ENCODE data around the gene TULP4. TPM values are rescaled to one million over a fixed set of nuclear protein-coding genes. Genes with fewer than 3 reads are reported as not detected.

Gene TULP4
- total and polyA plus RNA-seq, 8 donors = 1.7 to 237 (median 54.3) TPM

DNA sequence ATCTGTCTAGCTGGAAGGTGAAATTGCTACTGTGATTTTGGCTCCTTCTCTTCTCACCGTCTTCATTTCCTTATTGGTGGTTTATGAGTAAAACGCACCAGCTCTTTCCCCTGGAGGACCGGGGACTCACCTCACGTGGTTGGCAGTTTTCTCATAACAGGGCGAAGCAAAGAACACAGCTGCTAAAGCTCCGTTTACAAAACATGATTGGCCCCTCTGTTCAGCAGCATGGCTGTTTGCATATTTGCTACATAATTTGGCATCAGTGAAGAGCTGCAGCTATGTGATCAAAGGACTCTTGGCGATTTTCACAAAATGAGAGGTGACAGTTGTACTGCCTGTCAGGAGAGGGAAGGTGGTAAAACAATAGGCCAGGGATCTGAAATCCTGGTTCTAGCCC lies 227.1 kb downstream of the TULP4 start:
- H3K4me3 ChIP-seq = no peak overlapping the region
- peaks cover 0 to 61% (median 24%) of the 10 kb centered on the region in 3 donors for H3K27me3 ChIP-seq
- WGBS, 5 donors = 60 to 70% (median 68%) methylated on average over 7 of the region's 7 CpGs
- no peak for TF ChIP-seq POLR2AphosphoS5 (IDR thresholded peaks at IDR 0.05)
- TF ChIP-seq POLR2A (IDR thresholded peaks at IDR 0.05) = no peak
- TF ChIP-seq CTCF (IDR thresholded peaks at IDR 0.05) = no peak
- TF ChIP-seq EP300 (IDR thresholded peaks at IDR 0.05) = no peak
- no peaks in the 10 kb centered on the region for H3K36me3 ChIP-seq
- DNase-seq = no peak
- H3K4me1 ChIP-seq = peaks cover 15 to 24% (median 20%) of the 10 kb centered on the region in 4 donors
- H3K9me3 ChIP-seq = no peaks in the 10 kb centered on the region
- intact Hi-C loops (cut with DNase I; ENCODE audit: low total_unique reads) = no loop called here
- no peak overlapping the region for H3K27ac ChIP-seq

DNA sequence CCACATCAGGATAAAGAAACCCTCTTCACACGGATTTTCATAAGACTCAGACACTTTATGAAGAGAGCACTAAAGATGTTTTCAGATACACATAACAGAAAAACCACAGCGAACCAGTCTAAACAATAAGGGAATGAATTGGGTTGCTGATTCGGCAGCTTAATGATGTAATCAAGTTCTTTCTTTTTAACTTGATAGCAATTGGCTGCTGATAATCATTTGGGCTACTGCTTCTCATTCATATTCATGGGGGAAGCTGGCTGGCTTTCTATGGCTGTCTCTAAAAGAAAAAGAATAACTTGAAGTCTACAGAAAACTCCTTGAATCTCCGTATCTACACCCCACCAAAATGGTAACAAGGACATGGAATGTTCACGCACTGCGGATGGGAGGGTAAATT lies 227.6 kb downstream of the TULP4 start:
- intact Hi-C loops (cut with DNase I; ENCODE audit: low total_unique reads) = no loop called here
- peaks cover 0 to 56% (median 24%) of the 10 kb centered on the region in 3 donors for H3K27me3 ChIP-seq
- H3K36me3 ChIP-seq = no peaks in the 10 kb centered on the region
- peaks cover 15 to 24% (median 21%) of the 10 kb centered on the region in 4 donors for H3K4me1 ChIP-seq
- 80 to 90% (median 88%) methylated on average over 6 of the region's 6 CpGs for WGBS, 5 donors
- H3K9me3 ChIP-seq = no peaks in the 10 kb centered on the region
- H3K4me3 ChIP-seq = no peak overlapping the region
- no peak for DNase-seq
- H3K27ac ChIP-seq = no peak overlapping the region
- TF ChIP-seq EP300 (IDR thresholded peaks at IDR 0.05) (no peak), CTCF (IDR thresholded peaks at IDR 0.05) (no peak)

DNA sequence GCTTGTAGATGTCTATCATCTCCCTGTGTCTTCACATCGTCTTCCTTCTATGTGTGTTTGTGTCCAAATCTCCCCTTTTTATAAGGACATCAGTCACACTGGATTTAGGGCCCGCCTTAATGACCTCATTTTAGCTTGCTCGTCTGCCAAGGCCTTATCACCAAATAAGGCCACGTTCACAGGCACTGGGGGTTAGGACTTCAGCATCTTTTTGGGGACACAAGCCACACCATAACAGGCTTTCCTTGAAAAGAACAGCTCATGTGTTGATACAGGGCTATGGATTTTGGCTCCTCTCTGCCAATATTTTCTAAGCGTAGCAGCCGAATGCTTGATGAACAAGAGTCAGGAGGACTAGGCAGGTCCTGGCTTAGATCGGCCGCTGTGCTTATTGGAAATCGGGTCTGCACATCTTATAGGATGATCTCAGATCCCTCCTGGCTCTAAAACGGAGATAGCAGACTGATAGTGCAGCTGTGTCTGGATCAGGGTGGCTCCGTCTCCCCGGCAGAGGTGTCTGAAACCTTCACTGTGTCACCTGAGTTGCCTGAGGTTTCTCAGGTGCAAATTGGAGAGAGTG lies 231.4 kb downstream of the TULP4 start:
- Histone ChIP-seq H3K36me3 (no peaks in the 10 kb centered on the region), H3K4me1 (peaks cover 5 to 15% (median 11%) of the 10 kb centered on the region in 4 donors), H3K9me3 (no peaks in the 10 kb centered on the region), H3K27me3 (peaks cover 0 to 30% (median 0%) of the 10 kb centered on the region in 3 donors), H3K27ac (no peak overlapping the region), H3K4me3 (no peak overlapping the region)
- WGBS, 5 donors = 75 to 81% (median 78%) methylated on average over 12 of the region's 12 CpGs
- no peak for DNase-seq
- intact Hi-C loops (cut with DNase I; ENCODE audit: low total_unique reads) = no loop called here
- no peak for TF ChIP-seq CTCF (IDR thresholded peaks at IDR 0.05)

DNA sequence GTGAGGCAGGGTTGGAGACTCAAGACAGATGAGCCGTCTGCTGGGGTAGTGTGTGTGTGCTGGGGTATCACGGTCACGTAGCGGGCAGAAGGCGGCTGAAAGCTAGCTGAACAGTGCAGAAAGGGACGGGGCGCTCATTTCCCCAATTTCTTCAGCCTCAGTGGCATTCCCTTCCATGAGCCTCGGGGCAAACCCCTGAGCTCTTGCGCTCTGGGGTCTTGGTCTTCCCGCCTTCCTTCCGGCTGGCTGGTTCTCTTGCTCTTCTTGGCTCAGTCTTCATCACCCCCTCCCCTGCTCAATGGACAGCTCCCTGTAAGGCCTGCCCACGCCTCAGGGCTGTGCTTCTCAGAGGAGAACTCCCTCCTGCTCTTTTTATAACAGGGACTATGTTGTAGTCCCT lies 232.2 kb downstream of the TULP4 start:
- 87 to 97% (median 88%) methylated on average over 12 of the region's 12 CpGs for WGBS, 5 donors
- Histone ChIP-seq H3K4me1 (peaks cover 5 to 15% (median 11%) of the 10 kb centered on the region in 4 donors), H3K27ac (no peak overlapping the region), H3K9me3 (no peaks in the 10 kb centered on the region), H3K36me3 (no peaks in the 10 kb centered on the region), H3K27me3 (peaks cover 0 to 22% (median 0%) of the 10 kb centered on the region in 3 donors), H3K4me3 (no peak overlapping the region)
- intact Hi-C loops (cut with DNase I; ENCODE audit: low total_unique reads) = no loop called here
- DNase-seq = no peak
- TF ChIP-seq CTCF (IDR thresholded peaks at IDR 0.05) = no peak
- no peak for TF ChIP-seq POLR2A (IDR thresholded peaks at IDR 0.05)
- TF ChIP-seq POLR2AphosphoS5 (IDR thresholded peaks at IDR 0.05) = no peak
- TF ChIP-seq EP300 (IDR thresholded peaks at IDR 0.05) = no peak
